Spleen (tissue), 11 donors: Measurements from ENCODE around the gene METTL26. TPM values are rescaled to one million over a fixed set of nuclear protein-coding genes. Genes with fewer than 3 reads are reported as not detected.

Experiments
- DNase-seq: peaks from one replicate; pipeline ENCODE4 v3.0.0-alpha.2; 2020
- H3K27ac ChIP-seq, 8 donors: fragments of 200-600 bp; sonication (generic) in 7 of 8; 1 replicate in 4 of 8; 2 replicates in 4 of 8; pipeline versions ENCODE4 v1.5.0 to v1.8.0; 2016 to 2021; ENCODE audit warnings: inconsistent platforms in 4 of 8, mild to moderate bottlenecking in 4 of 8, moderate library complexity in 1 of 8
- H3K27me3 ChIP-seq, 7 donors: fragments of 200-600 bp; sonication (generic) in 6 of 7; replicated peaks in 1 of 7; 1 replicate in 4 of 7; 2 replicates in 3 of 7; pipeline versions ENCODE4 v1.5.0 to v1.8.0; 2016 to 2021; ENCODE audit warnings: inconsistent platforms in 3 of 7, mild to moderate bottlenecking in 1 of 7
- H3K36me3 ChIP-seq, 6 donors: fragments of 200-600 bp; sonication (generic) in 5 of 6; 1 replicate in 4 of 6; 2 replicates in 2 of 6; pipeline versions ENCODE4 v1.5.0 to v1.8.0; 2016 to 2021; ENCODE audit warnings: inconsistent platforms in 2 of 6
- H3K4me1 ChIP-seq, 6 donors: fragments of 200-600 bp; sonication (generic) in 5 of 6; 1 replicate in 3 of 6; 2 replicates in 3 of 6; pipeline versions ENCODE4 v1.5.0 to v1.8.0; 2016 to 2021; ENCODE audit warnings: inconsistent platforms in 3 of 6
- H3K4me3 ChIP-seq, 8 donors: fragments of 200-600 bp; sonication (generic) in 7 of 8; 1 replicate in 4 of 8; 2 replicates in 4 of 8; pipeline versions ENCODE4 v1.5.0 to v1.8.0; 2016 to 2021; ENCODE audit warnings: inconsistent platforms in 4 of 8, mild to moderate bottlenecking in 4 of 8, moderate library complexity in 2 of 8
- H3K9me3 ChIP-seq, 8 donors: fragments of 200-600 bp; sonication (generic) in 7 of 8; 1 replicate in 4 of 8; 2 replicates in 4 of 8; pipeline versions ENCODE4 v1.5.0 to v1.8.0; 2016 to 2021; ENCODE audit warnings: inconsistent platforms in 4 of 8
- CTCF ChIP-seq, 11 experiments: fragments of 200-600 bp in 7 of 11; fragments of 450-650 bp in 4 of 11; sonication (generic) in 4 of 11; IDR thresholded peaks in 8 of 11; conservative IDR thresholded peaks in 3 of 11; 1 replicate in 7 of 11; 2 replicates in 4 of 11; pipeline versions ENCODE4 v1.4.0 to v1.8.0; 2016 to 2021; ENCODE audit warnings: antibody characterized with exemption in 11 of 11, inconsistent platforms in 4 of 11, mild to moderate bottlenecking in 1 of 11
- POLR2A ChIP-seq, 3 donors: fragments of 450-650 bp; IDR thresholded peaks; one replicate each; pipeline ENCODE4 v1.5.1; 2017; ENCODE audit warnings: antibody characterized with exemption in 3 of 3, mild to moderate bottlenecking in 1 of 3
- POLR2AphosphoS5 ChIP-seq, 3 donors: sonication (generic); formaldehyde crosslinking; IDR thresholded peaks; one replicate each; pipeline ENCODE4 v1.5.1; 2017; ENCODE audit warnings: antibody characterized with exemption in 3 of 3
- WGBS, 5 donors: extraction: QIAGEN DNeasy Blood & Tissue Kit in 3 of 5; methylation state at CpG; one replicate each; pipeline versions ENCODE4 v1.1.5 to v1.1.7; 2013 to 2018; 5-methylcytosine and 5-hydroxymethylcytosine counted together
- intact Hi-C: fragments of 100-400 bp; cut with DNase I; formaldehyde crosslinking; loops from one replicate; pipeline ENCODE4 v1.15.0; 2023; ENCODE audit warnings: low total_unique reads
- polyA plus RNA-seq, 3 donors: library from polyadenylated mRNA; stranded (reverse); fragments of 200-250 nt; gene quantifications; one replicate each; pipeline ENCODE4 v1.2.1, GENCODE V29; 2013
- total RNA-seq, 7 donors: library from RNA; depleted of rRNA in 3 of 7; stranded (reverse); fragments of >200 nt in 3 of 7; fragmentation: NEBNext Ultra II Directional in 4 of 7; extraction: Animal tissue kit (Norgen Biotek cat#: 25700) in 4 of 7; gene quantifications; one replicate each; pipeline versions ENCODE4 v1.1.0 to v1.2.1, GENCODE V29; 2016 to 2021
- donor health status: healthy with polysubstance abuse.
- donor health status: DM: no; HTN: no; CAD: no; lungs with moderate emphysema.
- donor health status: DM: no; HTN: no; CAD: no.
- donor health status: Bipolar disorder and iron deficiency.
- donor health status: healthy.
- donor health status: DM: no; HTN: no; CAD: no.
- donor health status: DM: yes; HTN: yes; CAD: no.

Gene METTL26
- total and polyA plus RNA-seq, 10 donors = 39.6 to 165 (median 59.4) TPM

GRCh38 chr16:683396-684070, 47.4 kb upstream of the METTL26 start:
- Histone ChIP-seq H3K36me3 (peaks cover 0 to 56% (median 32%) of the 10 kb centered on the region in 6 donors), H3K4me1 (peaks cover 30 to 87% (median 73%) of the 10 kb centered on the region in 6 donors), H3K27ac (peak overlapping the region; percentile 71 to 93 (median 86)), H3K4me3 (peak overlapping the region; percentile 56 to 93 (median 74)), H3K9me3 (no peaks in the 10 kb centered on the region), H3K27me3 (no peaks in the 10 kb centered on the region)
- TF ChIP-seq POLR2AphosphoS5 (IDR thresholded peaks at IDR 0.05) (peak in 1 of 3 donors; percentile 31), CTCF (IDR thresholded peaks at IDR 0.05 in 8 of 11, conservative IDR thresholded peaks at IDR 0.05 in 3 of 11) (no peak), POLR2A (IDR thresholded peaks at IDR 0.05) (no peak)
- no peak for DNase-seq
- 24 to 41% (median 26%) methylated on average over 18 to 57 of the region's 57 CpGs for WGBS, 5 donors
- intact Hi-C loops = no loop called here

DNA sequence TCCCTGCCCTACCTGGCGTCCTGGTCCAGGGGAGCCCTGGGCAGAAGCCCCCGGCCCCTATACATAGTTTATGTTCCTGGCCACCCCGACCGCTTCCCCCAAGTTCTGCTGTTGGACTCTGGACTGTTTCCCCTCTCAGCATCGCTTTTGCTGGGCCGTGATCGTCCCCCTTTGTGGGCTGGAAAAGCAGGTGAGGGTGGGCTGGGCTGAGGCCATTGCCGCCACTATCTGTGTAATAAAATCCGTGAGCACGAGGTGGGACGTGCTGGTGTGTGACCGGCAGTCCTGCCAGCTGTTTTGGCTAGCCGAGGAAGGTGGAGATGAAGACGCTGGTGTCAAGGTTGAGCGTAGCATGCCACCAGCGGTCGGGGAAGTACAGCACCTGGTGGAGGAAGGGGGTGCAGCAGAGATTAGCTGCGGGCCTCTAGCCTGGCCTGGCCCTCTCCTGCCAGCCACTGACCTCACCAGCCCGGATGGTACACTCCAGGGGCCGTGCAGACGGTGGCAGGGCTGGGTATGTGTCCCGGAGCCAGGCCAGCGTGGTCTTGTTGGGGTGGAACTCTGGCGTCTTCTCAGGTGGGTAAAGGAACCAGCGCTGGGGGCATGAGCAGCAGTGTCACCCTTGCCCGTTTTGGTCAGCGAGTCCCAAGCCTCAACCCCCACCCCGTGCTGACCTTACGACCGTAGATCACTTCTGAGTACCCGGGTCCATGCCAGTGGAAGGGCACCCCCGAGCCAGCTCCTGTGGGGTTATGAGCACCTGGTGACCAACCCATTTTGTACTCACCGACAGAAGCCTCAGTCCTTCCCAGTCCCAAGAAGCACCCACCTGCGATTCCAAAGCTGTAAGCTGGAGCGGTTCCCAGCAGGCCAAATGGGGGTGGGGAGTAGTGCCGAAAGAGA, 46.6 kb upstream of the METTL26 start:
- DNase-seq = no peak
- peaks cover 30 to 81% (median 68%) of the 10 kb centered on the region in 6 donors for H3K4me1 ChIP-seq
- peaks cover 0 to 4% (median 0%) of the 10 kb centered on the region in 7 donors for H3K27me3 ChIP-seq
- peak overlapping the region in 4 of 8 donors; percentile 73 to 93 (median 83) for H3K4me3 ChIP-seq
- WGBS, 5 donors = 83 to 93% (median 89%) methylated on average over 35 to 36 of the region's 36 CpGs
- H3K27ac ChIP-seq = peak overlapping the region in 1 of 8 donors; percentile 90
- H3K36me3 ChIP-seq = peaks cover 0 to 51% (median 32%) of the 10 kb centered on the region in 6 donors
- TF ChIP-seq CTCF (IDR thresholded peaks at IDR 0.05 in 8 of 11, conservative IDR thresholded peaks at IDR 0.05 in 3 of 11) = no peak
- TF ChIP-seq POLR2AphosphoS5 (IDR thresholded peaks at IDR 0.05) = peak in 1 of 3 donors; percentile 17
- no peak for TF ChIP-seq POLR2A (IDR thresholded peaks at IDR 0.05)
- intact Hi-C loops = no loop called here
- H3K9me3 ChIP-seq = no peaks in the 10 kb centered on the region

- Histone ChIP-seq H3K9me3 (no peaks in the 10 kb centered on the region), H3K27me3 (peaks cover 0 to 13% (median 4%) of the 10 kb centered on the region in 7 donors), H3K4me1 (peaks cover 30 to 84% (median 70%) of the 10 kb centered on the region in 6 donors), H3K36me3 (peaks cover 0 to 43% (median 25%) of the 10 kb centered on the region in 6 donors), H3K27ac (peak overlapping the region in 2 of 8 donors; percentile 95 to 97), H3K4me3 (peak overlapping the region in 3 of 8 donors; percentile 73 to 86 (median 77))
- no peak for TF ChIP-seq POLR2A (IDR thresholded peaks at IDR 0.05)
- TF ChIP-seq POLR2AphosphoS5 (IDR thresholded peaks at IDR 0.05) = peak in 1 of 3 donors; percentile 36
- whole genome bisulfite sequencing, 5 donors = 78 to 86% (median 79%) methylated on average over 15 to 28 of the region's 28 CpGs
- intact Hi-C loops = no loop called here
- DNase-seq = no peak
Measured at GRCh38 chr16:681746-682427, 45.8 kb upstream of the METTL26 start.
